HG02642 (cell line): ENCODE measurements around the gene FBXL7.

Experiments used
- ATAC-seq: cut with Tn5 transposase; IDR thresholded peaks from one replicate; pipeline ENCODE4 v1.9.1; 2021; ENCODE audit warnings: mild to moderate bottlenecking; ENCODE audit not compliant: unreplicated experiment, poor library complexity

The FBXL7 gene

DNA sequence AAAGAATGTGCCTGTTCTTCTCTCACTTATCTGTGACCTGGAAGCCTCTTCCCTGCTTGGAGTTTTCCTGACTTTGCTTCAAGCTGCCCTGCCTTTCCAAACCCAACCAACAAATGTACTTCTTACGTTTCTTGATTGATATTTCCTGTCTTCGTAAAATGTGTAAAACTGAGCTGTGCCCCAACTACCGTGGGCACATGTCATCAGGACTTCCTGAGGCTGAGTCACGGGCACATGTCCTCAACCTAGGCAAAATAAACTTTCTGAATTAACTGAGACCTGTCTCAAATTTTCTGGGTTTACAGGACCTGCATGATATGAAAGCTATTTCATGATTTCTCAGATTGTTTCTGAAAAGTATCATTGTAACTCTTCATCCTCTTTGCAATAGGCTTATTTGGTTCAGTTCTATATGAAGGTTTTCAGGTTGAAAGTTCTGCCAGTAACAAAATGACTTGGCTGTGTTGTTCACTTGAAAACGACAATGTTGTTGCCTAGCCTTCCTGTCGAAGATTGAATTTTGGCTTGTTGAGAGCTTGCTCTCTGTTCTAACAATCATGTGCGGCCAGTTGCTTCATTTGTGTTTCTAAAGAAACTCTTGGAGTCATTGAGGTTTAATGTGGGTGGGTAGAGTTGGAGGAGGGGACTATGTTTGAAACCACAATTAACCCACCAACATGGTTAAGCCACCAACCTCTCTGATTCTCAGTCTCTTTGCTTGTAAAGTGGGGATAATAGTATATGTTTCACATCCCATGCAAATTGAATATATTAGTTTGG, 145.6 kb downstream of the FBXL7 start:
- no peak for ATAC-seq

DNA sequence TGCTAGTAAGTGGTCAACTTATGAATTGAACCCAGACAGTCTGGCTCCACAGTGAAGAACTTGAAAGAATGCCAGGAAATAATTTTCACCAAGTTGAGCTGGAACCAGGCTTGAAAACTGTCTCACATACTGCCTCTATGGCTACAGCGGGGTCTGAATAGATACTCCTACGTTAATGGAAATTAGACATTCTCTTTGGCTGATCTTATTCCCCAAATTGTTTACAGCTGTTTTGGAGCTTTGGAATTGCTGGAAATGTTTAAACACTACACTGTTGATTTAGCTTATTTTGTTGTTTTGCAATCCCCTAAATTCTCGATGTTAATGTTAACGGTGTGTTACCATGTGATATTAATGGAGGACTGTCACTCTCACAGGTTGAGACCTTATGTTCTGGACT, 146.4 kb downstream of the FBXL7 start:
- no peak for ATAC-seq

DNA sequence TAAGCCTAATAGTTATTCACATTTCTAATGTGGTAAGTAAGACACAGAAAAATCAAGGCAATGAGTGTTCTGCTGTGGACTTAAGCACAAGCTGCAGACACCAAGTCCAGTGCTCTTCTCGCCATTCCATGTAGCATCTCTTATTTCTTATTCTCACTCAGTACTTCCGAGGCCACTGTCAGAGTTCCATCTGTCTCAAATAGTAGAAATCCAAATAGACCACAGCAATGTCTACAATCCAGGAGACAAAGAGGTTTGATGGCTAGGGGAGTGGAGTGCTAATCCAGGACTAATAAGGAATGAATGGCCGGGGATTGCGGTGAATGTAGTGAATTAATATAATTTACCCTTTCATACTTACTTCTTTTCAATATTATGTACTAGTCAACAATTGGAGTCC, 147.3 kb downstream of the FBXL7 start:
- no peak for ATAC-seq

DNA sequence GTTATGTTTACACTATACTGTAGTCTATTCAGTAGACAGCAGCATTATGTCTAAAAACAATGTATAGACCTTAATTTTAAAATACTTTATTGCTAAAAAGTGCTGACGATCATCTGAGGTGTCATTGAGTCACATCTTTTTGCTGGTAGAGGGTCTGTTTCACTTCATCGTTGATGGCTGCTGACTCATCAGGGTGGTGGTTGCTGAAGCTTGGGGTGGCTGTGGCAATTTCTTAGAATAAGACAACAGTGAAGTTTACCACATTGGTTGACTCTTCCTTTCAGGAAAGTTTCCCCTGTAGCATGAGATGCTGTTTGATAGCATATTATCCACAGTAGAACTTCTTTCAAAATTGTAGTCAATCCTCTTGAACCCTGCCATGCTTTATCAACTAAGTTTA, 150.3 kb downstream of the FBXL7 start:
- ATAC-seq, result no peak

DNA sequence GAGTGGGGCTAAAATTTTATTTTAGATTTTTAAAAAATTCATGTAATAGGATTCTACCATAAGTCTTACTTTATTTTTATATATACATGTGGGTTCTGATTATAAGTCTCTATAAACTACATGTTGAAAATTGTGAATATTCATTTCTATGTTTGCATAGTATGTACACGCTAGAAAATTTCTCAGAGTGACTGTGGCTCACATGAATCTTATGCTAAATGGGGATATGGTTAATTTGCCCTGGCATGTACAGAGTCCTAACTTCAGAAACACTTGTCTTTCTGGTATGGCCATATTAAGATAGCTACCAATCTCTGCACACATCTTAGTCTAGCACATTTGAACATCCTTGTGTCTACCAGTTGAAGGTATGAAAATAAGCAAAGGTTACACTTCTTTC, 154.8 kb downstream of the FBXL7 start:
- no peak for ATAC-seq

DNA sequence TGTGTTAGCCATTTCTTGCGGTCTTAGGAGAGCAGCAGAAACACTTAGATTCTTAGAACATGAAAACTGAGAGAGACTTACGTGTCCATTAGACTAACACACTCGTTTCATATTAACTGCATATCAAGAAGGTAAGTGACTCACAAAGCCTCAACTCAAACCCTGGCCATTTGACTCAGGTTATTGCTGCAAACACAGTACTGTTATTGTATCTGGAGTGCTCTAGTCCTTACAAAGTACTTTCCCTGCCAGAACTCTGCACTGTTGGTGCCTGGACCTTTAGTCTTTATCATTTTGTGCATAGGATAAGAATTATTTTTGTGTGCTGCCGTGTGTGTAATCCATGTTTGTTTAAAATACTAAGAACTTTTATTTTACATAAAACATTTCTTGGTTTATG, 155.7 kb downstream of the FBXL7 start:
- ATAC-seq, result no peak

DNA sequence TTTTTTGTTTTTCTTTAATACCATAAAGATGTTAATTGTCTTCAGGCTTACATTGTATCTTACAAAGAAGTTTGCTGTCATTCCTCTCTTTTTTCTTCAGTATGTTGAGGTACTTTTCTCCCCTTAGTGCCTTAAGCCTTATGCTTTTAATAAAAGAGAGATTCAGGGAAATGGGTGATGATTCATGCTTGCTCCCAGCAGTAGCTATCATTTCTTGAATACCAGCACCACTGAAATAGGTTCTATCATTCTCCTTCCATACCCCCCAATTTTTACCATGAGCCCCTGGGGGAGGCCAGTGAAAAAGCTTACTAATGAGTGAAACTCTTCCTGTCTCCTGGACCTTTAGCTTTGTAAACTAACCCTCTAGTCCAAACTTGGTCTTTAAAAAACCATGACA, 165.0 kb downstream of the FBXL7 start:
- no peak for ATAC-seq

DNA sequence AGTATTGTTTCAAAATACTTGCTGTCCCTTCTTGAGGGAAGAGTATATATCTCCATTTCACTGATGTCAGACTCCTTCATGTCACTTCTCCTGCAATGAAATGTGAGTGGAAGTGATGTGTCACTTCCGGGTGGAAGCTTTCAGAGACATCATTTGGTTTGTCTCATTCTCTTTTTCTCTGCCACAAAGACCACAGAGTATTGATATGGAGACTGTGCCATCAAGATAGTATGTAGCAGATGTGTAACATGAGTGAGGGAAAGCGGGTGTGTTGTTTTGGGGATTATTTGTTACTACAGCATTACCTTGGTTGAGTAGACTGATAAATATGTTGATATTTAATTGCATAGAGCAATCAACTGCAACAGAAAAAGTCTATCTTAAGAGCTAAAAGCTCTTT, 169.8 kb downstream of the FBXL7 start:
- ATAC-seq, result no peak

DNA sequence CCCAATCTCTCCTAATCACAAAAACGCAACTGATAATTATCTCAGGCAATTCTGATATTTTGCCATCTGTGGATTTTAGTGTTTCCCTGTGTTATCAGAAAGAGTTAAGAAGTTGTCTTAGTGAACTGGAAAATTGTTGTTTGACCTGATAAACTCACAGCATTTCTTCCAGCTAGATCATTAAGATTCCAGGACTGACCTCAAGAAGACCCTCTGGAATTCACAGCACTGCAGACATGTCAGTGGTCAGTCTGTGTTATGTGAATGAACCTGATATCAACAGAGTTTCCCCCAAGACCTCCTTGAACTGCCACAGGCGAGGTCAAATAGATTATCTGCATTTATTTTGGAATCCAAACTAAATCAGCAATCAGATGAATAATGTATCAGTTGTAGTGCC, 174.7 kb downstream of the FBXL7 start:
- ATAC-seq, result no peak

DNA sequence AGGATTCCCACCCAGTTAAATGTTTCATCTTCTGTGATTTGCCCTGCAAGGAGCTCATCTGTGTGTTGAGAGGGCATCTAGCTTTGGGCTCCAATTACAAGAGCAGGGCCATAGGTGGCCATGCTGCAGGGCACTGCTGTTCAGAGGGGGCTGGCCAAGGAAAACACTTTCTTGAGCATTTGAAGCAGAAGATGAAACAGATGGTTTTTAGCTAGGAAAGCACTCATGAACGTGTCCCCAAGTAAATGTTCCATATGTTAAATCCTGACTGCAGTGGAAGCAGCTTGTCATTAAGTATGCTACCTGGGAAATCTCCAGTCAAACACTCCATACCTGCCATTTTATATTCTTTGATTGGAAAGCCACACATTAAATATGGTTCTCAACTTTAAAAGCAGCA, 176.6 kb downstream of the FBXL7 start:
- ATAC-seq, result no peak

DNA sequence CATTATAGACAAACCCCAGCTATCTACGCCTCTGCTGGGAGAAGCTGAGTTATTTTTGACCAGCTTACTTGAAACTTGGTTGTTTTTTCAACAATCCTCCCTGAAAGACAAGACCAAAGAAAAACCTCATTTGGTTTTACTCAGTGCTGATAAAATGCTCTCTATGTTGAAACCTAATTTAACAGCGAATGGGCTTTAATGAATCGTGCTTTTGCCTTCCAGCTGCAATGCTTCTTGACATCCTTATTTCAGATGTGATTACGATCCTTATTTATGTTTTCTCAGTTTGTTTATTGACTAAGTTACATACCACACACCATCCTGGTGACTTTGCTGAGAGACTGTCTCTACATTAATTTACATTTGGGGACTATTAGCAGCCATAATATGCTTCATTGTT, 179.2 kb downstream of the FBXL7 start:
- ATAC-seq, result no peak

DNA sequence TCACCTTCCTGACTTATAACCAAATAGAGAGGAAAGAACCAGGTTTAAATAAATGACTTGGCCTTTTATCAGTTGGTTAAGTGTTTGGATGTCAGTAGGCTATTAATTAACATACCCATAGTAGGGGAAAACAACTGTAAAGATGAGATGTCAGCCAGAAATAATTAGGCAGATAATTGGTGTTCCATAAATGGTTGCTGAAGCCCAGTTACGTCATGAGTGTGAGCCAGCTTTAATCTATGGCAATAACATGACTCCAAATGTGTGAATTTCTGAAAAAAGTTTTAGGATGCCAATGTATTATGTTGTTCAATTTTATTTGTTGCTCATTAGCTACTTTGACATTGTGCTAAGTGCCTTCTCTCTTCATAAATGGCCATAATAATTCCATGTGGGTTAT, 180.5 kb downstream of the FBXL7 start:
- ATAC-seq, result no peak

DNA sequence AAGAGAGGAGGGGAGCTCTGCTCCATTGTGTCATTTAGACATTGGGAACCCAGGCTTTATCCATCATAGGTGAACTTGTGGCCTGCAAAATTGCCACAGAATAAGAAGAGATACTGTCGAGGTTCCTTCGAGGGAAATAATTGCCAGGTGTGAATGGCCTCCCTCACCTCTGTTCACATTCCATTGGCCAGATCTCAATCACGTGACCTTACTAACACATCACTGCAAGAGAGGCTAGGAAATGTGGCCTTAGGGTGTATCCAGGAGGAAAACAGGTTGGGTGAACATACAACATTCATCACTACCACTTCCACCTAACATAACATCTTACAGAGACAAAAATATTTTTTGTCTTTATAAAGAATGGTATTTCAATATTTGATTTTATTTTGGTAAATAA, 182.1 kb downstream of the FBXL7 start:
- ATAC-seq, result no peak

DNA sequence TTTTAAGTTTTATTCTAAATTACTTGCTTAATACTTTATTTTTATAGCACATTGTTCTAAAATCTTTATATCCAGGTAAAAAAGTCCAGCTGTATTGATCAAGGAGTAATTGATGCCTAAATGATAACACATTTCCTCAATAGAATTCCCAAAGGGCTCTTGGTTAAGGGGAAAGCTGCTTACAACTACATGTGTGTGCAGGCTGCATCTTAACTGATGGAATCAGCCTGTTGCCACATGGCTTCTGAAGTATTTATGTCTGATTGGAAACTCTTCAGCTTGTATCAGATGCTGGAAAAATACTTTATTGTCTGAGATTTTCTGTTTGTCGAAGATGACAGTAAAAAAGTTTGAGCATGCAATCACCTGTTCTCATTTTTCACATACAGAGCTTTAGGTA, 182.6 kb downstream of the FBXL7 start:
- no peak for ATAC-seq

DNA sequence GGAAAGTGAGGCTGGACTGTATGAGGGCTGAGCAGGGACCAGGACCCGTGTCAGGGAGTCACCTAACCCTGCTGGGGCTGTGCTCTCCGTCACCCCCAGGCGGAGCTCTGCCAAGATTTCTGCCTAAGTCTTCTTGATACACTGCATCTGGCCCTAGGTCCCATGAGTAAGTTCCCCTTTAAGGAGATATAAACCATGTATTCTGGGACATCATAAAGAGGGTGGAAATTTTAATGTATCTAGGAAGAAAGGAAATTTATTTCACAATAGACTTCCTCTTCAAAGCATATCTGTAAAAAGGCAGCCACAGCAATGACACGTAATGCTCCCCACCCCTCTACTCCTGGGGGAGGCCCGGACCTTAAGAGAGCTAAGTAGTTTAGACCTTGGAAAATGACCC, 183.4 kb downstream of the FBXL7 start:
- ATAC-seq, result no peak

DNA sequence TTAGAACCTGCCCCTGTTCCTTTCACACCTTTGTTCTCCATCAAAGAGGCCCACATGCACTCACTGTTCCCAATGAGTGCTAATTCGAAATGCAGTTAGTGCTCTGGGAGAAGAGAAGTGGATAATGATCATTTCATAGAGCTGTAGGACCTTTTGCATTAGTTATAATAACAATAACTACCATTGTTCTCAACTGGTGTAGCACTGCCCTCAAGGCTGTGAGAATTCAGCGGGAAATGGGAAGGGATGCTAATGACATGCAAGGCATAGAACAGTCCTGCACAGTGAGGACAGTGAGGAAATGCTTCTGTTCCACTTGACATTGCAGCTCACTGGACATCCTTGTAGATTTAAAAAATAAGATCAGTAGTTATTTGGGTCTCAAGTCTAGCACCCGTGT, 187.4 kb downstream of the FBXL7 start:
- no peak for ATAC-seq

DNA sequence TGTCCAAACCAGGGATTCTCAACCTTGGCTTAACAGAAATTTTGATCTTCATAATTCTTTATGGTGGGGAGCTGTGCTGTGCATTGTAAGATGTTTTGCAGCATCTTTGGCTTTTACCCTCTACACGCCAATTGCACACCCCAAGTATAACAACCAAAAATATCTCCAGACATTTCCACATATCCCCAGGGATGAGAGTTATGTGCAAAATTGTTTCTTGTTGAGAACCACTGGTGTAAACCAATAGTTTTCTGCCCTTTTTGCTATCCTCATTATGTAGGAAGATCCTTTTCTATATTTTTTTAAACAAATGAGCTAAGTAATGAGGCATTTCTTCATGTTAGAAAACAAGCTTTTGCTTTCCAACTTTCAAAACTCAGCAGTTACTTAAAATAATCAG, 189.9 kb downstream of the FBXL7 start:
- ATAC-seq, result no peak

DNA sequence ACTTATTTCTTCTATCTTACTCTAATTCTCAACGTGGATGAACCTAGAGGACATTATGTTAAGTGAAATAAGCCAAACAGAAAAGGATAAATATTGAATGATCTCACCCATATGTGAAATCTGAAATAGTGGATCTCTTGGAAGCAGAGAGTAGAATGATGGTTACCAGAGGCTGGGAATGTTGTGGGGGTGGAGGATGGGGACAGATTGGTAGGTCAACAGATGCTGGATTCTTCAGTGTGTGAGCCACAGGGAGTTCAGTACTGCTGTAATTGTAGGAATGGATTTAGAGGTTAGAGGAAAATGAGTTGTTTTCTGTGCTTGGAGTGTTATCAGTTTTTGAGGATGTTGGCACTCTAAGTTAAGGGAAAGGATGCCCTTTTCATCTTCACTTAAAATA, 190.6 kb downstream of the FBXL7 start:
- ATAC-seq, result no peak

DNA sequence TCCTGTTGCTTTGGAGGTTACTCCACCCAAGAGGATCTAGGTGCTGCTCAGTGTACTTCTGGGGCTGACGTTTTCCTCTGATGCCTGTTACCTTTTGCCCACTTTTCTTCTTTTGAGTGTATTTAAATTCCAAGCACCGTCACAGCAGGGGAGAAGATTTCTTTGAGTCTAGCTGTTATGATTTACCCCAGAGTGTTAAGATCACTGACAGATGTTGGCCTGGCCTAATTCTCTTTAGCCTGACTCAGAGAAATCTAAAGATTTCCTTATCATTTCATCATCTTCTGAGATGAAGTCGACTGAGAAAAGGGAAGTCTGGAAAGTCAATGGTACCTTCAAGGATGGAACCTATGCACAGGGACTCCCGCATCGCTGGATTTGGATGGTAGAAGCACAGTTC, 191.5 kb downstream of the FBXL7 start:
- no peak for ATAC-seq

DNA sequence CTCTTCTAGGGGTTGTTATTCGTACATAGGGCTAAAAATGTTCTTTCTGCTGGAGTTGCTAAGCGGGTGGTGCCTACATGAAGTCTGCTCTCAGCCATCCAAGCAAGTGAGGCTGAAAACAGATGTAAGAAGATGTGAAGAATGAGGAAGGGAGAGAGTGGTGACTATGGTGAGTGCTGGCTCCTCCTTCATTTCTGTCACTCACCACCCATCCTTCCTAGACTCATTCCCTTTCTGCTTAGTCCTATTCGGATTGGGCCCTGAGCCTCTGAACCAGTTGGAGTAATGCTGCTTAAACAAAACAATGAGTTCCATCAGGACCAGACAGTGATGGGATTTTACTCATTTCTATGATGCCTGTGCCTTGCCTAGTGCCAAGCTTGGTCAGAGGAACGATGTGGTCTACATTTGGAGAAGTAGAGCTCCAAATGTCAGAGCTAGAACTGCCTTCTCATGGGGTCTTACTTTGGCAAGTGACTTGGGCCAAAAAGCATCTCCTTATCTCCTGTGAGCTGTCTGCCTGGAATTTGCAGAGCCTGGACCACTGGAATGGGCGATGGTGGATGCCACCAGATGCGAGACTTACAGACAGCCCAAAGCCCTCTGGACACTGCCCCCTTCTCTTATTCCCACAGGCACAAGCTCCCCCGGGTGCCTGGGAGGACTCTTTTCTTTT, 192.9 kb downstream of the FBXL7 start:
- no peak for ATAC-seq

DNA sequence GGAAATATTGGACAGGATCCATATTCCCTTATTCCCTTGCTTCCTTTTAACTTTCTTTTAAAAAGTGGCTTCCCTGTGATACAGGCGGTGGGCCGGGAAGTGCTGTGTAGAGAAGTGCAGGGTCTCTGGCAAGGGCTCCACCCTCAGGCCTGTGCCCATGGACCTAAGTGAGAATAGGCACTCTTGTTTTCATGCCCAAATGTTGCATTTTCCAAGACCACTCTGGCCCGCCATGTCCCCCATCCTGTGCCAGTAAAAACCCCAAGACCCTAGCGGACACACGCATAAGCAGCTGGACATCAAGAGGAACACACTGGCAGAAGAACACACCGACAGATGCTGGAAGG, 193.4 kb downstream of the FBXL7 start:
- no peak for ATAC-seq

DNA sequence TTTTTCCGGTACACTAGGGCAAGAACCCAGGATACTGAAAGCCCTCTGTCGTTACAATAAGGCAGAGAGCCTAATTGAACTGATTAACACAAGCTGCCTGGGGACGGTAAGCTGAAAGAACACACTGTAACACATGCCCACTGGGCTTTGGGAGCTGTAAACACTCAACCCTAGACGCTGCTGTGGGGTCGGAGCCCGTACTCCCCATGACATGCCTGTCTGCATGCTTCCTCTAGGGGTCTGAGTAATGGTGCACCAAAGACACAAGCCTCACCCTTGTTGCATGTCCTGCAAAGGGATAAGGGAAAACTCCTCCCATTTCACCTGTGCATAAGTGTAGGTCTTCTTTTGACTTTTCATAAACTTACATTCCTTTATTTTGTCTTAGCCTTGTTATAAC, 194.0 kb downstream of the FBXL7 start:
- no peak for ATAC-seq
